PC-3 (cell line): ENCODE results near the gene GPC5. TPM values are rescaled to one million over a fixed set of nuclear protein-coding genes. Genes with fewer than 3 reads are reported as not detected.

ENCODE experiments used
- ATAC-seq: fragments of 200-7000 bp; cut with Tn5 transposase; 2 replicates; pipeline ENCODE4 v1.9.1; 2020; ENCODE audit warnings: mild to moderate bottlenecking, moderate library complexity
- BruUV-seq: library from RNA; stranded (reverse); fragments of 400-500 nt; replicated peaks from 2 replicates; lab custom pipeline; 2021; lab: Mats Ljungman, UMichigan
- CTCF ChIA-PET: fragments of 300-600 bp; sonication (Branson Sonifier 250); formaldehyde crosslinking; loops from one replicate; lab custom pipeline; 2022; ENCODE audit warnings: antibody characterized with exemption; lab: Charles Lee
- POLR2A ChIA-PET: fragments of 300-600 bp; sonication (Branson Sonifier 250); formaldehyde crosslinking; loops from one replicate; lab custom pipeline; 2022; ENCODE audit warnings: antibody characterized with exemption; ENCODE audit not compliant: unreplicated experiment; lab: Charles Lee
- DNase-seq: peaks from one replicate; pipeline ENCODE4 v3.0.0-alpha.2; 2015
- H2AFZ ChIP-seq: fragments of 300-600 bp; sonication (generic); 2 replicates; pipeline ENCODE4 v1.6.0; 2016; ENCODE audit warnings: antibody characterized with exemption, low read length
- H3F3A ChIP-seq: fragments of 300-600 bp; sonication (generic); one replicate; pipeline ENCODE4 v1.6.0; 2017; ENCODE audit warnings: antibody characterized with exemption, low read length, control low read depth, mild to moderate bottlenecking; ENCODE audit not compliant: unreplicated experiment
- H3K27ac ChIP-seq: fragments of 300-600 bp; sonication (generic); 2 replicates; pipeline ENCODE4 v1.5.1; 2016; ENCODE audit warnings: mild to moderate bottlenecking, low read length
- H3K27me3 ChIP-seq: fragments of 300-600 bp; sonication (generic); 2 replicates; pipeline ENCODE4 v1.6.1; 2016; ENCODE audit warnings: low read length, mixed read lengths
- H3K36me3 ChIP-seq: fragments of 300-600 bp; sonication (generic); 2 replicates; pipeline ENCODE4 v1.6.1; 2016; ENCODE audit warnings: low read depth, mixed run types, low read length, mixed read lengths
- H3K4me1 ChIP-seq: fragments of 300-600 bp; sonication (generic); 2 replicates; pipeline ENCODE4 v1.5.1; 2016; ENCODE audit warnings: low read length; ENCODE audit not compliant: insufficient read depth
- H3K4me2 ChIP-seq: fragments of 300-600 bp; sonication (generic); 2 replicates; pipeline ENCODE4 v1.6.0; 2016; ENCODE audit warnings: low read length
- H3K4me3 ChIP-seq: fragments of 300-600 bp; sonication (generic); 2 replicates; pipeline ENCODE4 v1.5.1; 2016; ENCODE audit warnings: mild to moderate bottlenecking, low read length, mixed read lengths
- H3K79me2 ChIP-seq: fragments of 300-600 bp; sonication (generic); 2 replicates; pipeline ENCODE4 v1.6.1; 2017; ENCODE audit warnings: low read length, mixed read lengths
- H3K9ac ChIP-seq: fragments of 300-600 bp; sonication (generic); 2 replicates; pipeline ENCODE4 v1.6.0; 2016; ENCODE audit warnings: mild to moderate bottlenecking, low read length
- H3K9me2 ChIP-seq: fragments of 300-600 bp; sonication (generic); replicated peaks from 2 replicates; pipeline ENCODE4 v1.6.1; 2016; ENCODE audit warnings: mixed run types, low read length, mixed read lengths
- H3K9me3 ChIP-seq: fragments of 300-600 bp; sonication (generic); 2 replicates; pipeline ENCODE4 v1.6.1; 2016; ENCODE audit warnings: low read length, mixed read lengths
- H4K20me1 ChIP-seq: fragments of 300-600 bp; sonication (generic); 2 replicates; pipeline ENCODE4 v1.6.1; 2016; ENCODE audit warnings: low read length, mixed read lengths
- EZH2 ChIP-seq: fragments of 300-600 bp; sonication (generic); IDR thresholded peaks from one replicate; pipeline ENCODE4 v1.6.1; 2017; ENCODE audit warnings: antibody characterized with exemption, mild to moderate bottlenecking, low read length; ENCODE audit not compliant: unreplicated experiment
- EZH2phosphoT487 ChIP-seq: fragments of 300-600 bp; sonication (generic); IDR thresholded peaks from 2 replicates; pipeline ENCODE4 v1.6.1; 2018; ENCODE audit warnings: mild to moderate bottlenecking, antibody characterized with exemption, low read length, borderline replicate concordance
- intact Hi-C: fragments of 100-400 bp; cut with micrococcal nuclease; formaldehyde crosslinking; loops from 2 replicates; pipeline ENCODE4 v1.9.0; 2023
- total RNA-seq: library from RNA; depleted of rRNA; stranded (reverse); fragments of >200 nt; gene quantifications from 2 replicates; pipeline ENCODE4 v1.2.3, GENCODE V29; 2014
- TF ChIP-seq, protein P1 (sequence below): fragments of 300-600 bp; sonication (generic); conservative IDR thresholded peaks from 2 replicates; pipeline ENCODE4 v1.5.1; 2017; ENCODE audit warnings: antibody characterized with exemption, low read depth, mild to moderate bottlenecking, low read length

Gene GPC5
- total RNA-seq, 1 experiment from 2014 or later = not detected

DNA sequence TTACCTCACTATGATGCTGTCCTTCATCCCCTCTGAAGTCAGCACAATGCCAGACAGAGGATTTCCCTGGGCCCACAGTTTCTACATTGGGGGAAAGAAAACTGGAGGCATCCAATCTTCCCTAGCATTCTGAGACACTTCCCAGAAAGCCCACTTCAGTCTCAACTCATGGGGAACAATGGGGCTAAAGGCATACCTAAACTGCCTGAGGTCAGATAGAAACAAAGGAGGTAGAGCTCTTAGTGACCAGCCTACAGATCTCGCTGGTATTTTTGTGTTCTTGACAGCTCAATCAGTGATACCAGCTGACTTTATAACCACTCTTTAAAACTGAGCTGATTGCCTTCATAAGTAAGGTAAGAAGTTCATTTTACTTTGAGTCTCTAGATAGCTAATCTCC lies 947.2 kb downstream of the GPC5 start:
- Histone ChIP-seq H3K4me2 (no peak overlapping the region), H3K9me2 (no peaks in the 10 kb centered on the region), H2AFZ (no peak overlapping the region), H3F3A (no peaks in the 10 kb centered on the region), H3K27ac (no peak overlapping the region), H3K27me3 (no peaks in the 10 kb centered on the region), H3K9ac (no peak overlapping the region), H3K4me3 (no peak overlapping the region), H3K36me3 (no peaks in the 10 kb centered on the region), H4K20me1 (no peaks in the 10 kb centered on the region), H3K79me2 (no peaks in the 10 kb centered on the region), H3K4me1 (no peaks in the 10 kb centered on the region), H3K9me3 (no peaks in the 10 kb centered on the region)
- ATAC-seq (no peak), DNase-seq (no peak)
- CTCF ChIA-PET = no interaction called here
- TF ChIP-seq EZH2phosphoT487 (no peak), EZH2 (no peak)
- TF ChIP-seq, protein P1, sequence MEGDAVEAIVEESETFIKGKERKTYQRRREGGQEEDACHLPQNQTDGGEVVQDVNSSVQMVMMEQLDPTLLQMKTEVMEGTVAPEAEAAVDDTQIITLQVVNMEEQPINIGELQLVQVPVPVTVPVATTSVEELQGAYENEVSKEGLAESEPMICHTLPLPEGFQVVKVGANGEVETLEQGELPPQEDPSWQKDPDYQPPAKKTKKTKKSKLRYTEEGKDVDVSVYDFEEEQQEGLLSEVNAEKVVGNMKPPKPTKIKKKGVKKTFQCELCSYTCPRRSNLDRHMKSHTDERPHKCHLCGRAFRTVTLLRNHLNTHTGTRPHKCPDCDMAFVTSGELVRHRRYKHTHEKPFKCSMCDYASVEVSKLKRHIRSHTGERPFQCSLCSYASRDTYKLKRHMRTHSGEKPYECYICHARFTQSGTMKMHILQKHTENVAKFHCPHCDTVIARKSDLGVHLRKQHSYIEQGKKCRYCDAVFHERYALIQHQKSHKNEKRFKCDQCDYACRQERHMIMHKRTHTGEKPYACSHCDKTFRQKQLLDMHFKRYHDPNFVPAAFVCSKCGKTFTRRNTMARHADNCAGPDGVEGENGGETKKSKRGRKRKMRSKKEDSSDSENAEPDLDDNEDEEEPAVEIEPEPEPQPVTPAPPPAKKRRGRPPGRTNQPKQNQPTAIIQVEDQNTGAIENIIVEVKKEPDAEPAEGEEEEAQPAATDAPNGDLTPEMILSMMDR = no peak
- POLR2A ChIA-PET = no interaction called here
- BruUV-seq = no TSS peak
- intact Hi-C loops = loop anchor here (10.0 kb wide), 1 partner anchor 531 kb away; no protein-coding TSS in a partner anchor

DNA sequence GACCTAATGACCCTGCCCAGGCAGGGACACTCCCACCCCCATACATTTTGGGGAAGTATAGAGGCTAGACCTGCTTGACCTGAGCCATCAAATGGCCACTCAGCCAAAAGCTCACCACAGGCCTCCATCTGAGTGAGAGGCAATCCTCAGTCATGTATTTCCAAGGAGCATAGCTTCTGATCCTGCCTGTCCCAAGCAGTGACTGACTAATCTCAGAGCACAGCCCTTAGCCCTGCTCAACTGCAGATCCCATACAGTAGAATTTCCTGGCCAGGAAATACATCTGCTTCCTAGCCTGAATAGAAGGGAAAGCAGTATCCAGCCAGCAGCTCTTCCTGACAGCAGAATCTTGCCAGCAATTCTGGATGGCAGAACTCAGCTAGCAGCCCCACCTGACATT lies 947.6 kb downstream of the GPC5 start:
- H3K27me3 ChIP-seq = no peaks in the 10 kb centered on the region
- no peak overlapping the region for H2AFZ ChIP-seq
- no peaks in the 10 kb centered on the region for H3K4me1 ChIP-seq
- no peak overlapping the region for H3K27ac ChIP-seq
- H3F3A ChIP-seq = no peaks in the 10 kb centered on the region
- H3K9me3 ChIP-seq = no peaks in the 10 kb centered on the region
- no peak for DNase-seq
- ATAC-seq = no peak
- H3K79me2 ChIP-seq = no peaks in the 10 kb centered on the region
- H4K20me1 ChIP-seq = no peaks in the 10 kb centered on the region
- POLR2A ChIA-PET = no interaction called here
- no TSS peak for BruUV-seq
- CTCF ChIA-PET = no interaction called here
- no peak overlapping the region for H3K4me2 ChIP-seq
- no peaks in the 10 kb centered on the region for H3K9me2 ChIP-seq
- no peak overlapping the region for H3K9ac ChIP-seq
- H3K4me3 ChIP-seq = no peak overlapping the region
- no peaks in the 10 kb centered on the region for H3K36me3 ChIP-seq
- TF ChIP-seq EZH2 = no peak
- intact Hi-C loops = loop anchor here (10.0 kb wide), 1 partner anchor 531 kb away; no protein-coding TSS in a partner anchor

GRCh38 chr13:92354583-92354982 lies 956.2 kb downstream of the GPC5 start:
- Histone ChIP-seq H3K9me3 (no peaks in the 10 kb centered on the region), H3K27ac (no peak overlapping the region), H3K4me1 (no peaks in the 10 kb centered on the region), H3K4me3 (no peak overlapping the region), H3K79me2 (no peaks in the 10 kb centered on the region), H3K9ac (no peak overlapping the region), H3K36me3 (no peaks in the 10 kb centered on the region), H3K27me3 (no peaks in the 10 kb centered on the region), H3F3A (no peaks in the 10 kb centered on the region), H3K9me2 (no peaks in the 10 kb centered on the region), H3K4me2 (no peak overlapping the region), H2AFZ (no peak overlapping the region), H4K20me1 (no peaks in the 10 kb centered on the region)
- intact Hi-C loops = no loop called here
- TF ChIP-seq, protein P1 = no peak
- TF ChIP-seq EZH2phosphoT487 = no peak
- TF ChIP-seq EZH2 = no peak
- ChIA-PET CTCF (interaction anchor here (0.6 to 1.2 kb wide), 3 partner anchors 13 to 178 kb away, joined by 3 to 4 read pairs (median 3); no protein-coding TSS in a partner anchor), POLR2A (no interaction called here)
- ATAC-seq (no peak), DNase-seq (no peak)
- no TSS peak for BruUV-seq
